ENCODE results near the gene GAS2.
"Not testable (repeated sequence)": the region's sequence is repeated elsewhere in the genome, so short reads cannot be mapped to it uniquely, and the experiment has no call there.

GAS2 gene

GRCh38 chr11:22666325-22666687 lies at the start of gene GAS2:
Gene GAS2 (plus strand): TSS chr11:22666611. CDS start chr11:22674870, 8,259 bp downstream.
- DNase-seq (ENCODE audit: extremely low read depth in 1 of 2, low read depth in 1 of 2), result no peak

GRCh38 chr11:22617868-22618267 lies 48.5 kb upstream of the GAS2 start:
- DNase-seq (ENCODE audit: extremely low read depth in 1 of 2, low read depth in 1 of 2), result no peak

GRCh38 chr11:22624742-22625447 lies 41.5 kb upstream of the GAS2 start:
- DNase-seq (ENCODE audit: extremely low read depth in 1 of 2, low read depth in 1 of 2), result peak; percentile 21 to 47

GRCh38 chr11:22625448-22626287 lies 40.7 kb upstream of the GAS2 start, which contains the start of gene FANCF:
Gene FANCF (minus strand): TSS chr11:22625823. CDS start chr11:22625810, 13 bp downstream.
- DNase-seq (ENCODE audit: extremely low read depth in 1 of 2, low read depth in 1 of 2), result peak; percentile 62 to 89

- no peak for DNase-seq (ENCODE audit: extremely low read depth in 1 of 2, low read depth in 1 of 2)
These were observed 39.7 kb upstream of the GAS2 start for GRCh38 chr11:22626573-22627239.

- DNase-seq (ENCODE audit: extremely low read depth in 1 of 2, low read depth in 1 of 2), result no peak
These were observed 39.0 kb upstream of the GAS2 start for GRCh38 chr11:22627421-22627820.

- DNase-seq (ENCODE audit: extremely low read depth in 1 of 2, low read depth in 1 of 2), result no peak
These were observed 33.0 kb upstream of the GAS2 start for GRCh38 chr11:22633354-22633902.

- no peak for DNase-seq (ENCODE audit: extremely low read depth in 1 of 2, low read depth in 1 of 2)
These were observed 31.3 kb upstream of the GAS2 start for GRCh38 chr11:22634897-22635629.

GRCh38 chr11:22635689-22636088 lies 30.7 kb upstream of the GAS2 start:
- no peak for DNase-seq (ENCODE audit: extremely low read depth in 1 of 2, low read depth in 1 of 2)

- no peak for DNase-seq (ENCODE audit: extremely low read depth in 1 of 2, low read depth in 1 of 2)
These were observed 25.5 kb upstream of the GAS2 start for GRCh38 chr11:22640862-22641261.

- no peak for DNase-seq (ENCODE audit: extremely low read depth in 1 of 2, low read depth in 1 of 2)
These were observed 24.9 kb upstream of the GAS2 start for GRCh38 chr11:22641559-22641958.

GRCh38 chr11:22652346-22652745 lies 14.1 kb upstream of the GAS2 start:
- DNase-seq (ENCODE audit: extremely low read depth in 1 of 2, low read depth in 1 of 2), result not testable (repeated sequence)

GRCh38 chr11:22656130-22656529 lies 10.3 kb upstream of the GAS2 start:
- no peak for DNase-seq (ENCODE audit: extremely low read depth in 1 of 2, low read depth in 1 of 2)

GRCh38 chr11:22657101-22657694 lies 9.2 kb upstream of the GAS2 start:
- no peak for DNase-seq (ENCODE audit: extremely low read depth in 1 of 2, low read depth in 1 of 2)

- no peak for DNase-seq (ENCODE audit: extremely low read depth in 1 of 2, low read depth in 1 of 2)
These were observed 6.6 kb upstream of the GAS2 start for GRCh38 chr11:22659783-22660182.

GRCh38 chr11:22666688-22667439 lies 453 bp downstream of the GAS2 start:
- peak in 1 of 2 donors; percentile 11 for DNase-seq (ENCODE audit: extremely low read depth in 1 of 2, low read depth in 1 of 2)

GRCh38 chr11:22668005-22668796 lies 1.8 kb downstream of the GAS2 start:
- no peak for DNase-seq (ENCODE audit: extremely low read depth in 1 of 2, low read depth in 1 of 2)

- no peak for DNase-seq (ENCODE audit: extremely low read depth in 1 of 2, low read depth in 1 of 2)
These were observed 3.0 kb downstream of the GAS2 start for GRCh38 chr11:22669368-22669767.

- no peak for DNase-seq (ENCODE audit: extremely low read depth in 1 of 2, low read depth in 1 of 2)
These were observed 4.4 kb downstream of the GAS2 start for GRCh38 chr11:22670830-22671229.
